ENCODE data around the gene KIF17.

KIF17 gene

GRCh38 chr1:20709868-20710267 lies 7.9 kb downstream of the KIF17 start:
- no peak for DNase-seq

GRCh38 chr1:20708891-20709290 lies 8.9 kb downstream of the KIF17 start:
- DNase-seq: no peak

GRCh38 chr1:20708057-20708456 lies 9.8 kb downstream of the KIF17 start:
- no peak for DNase-seq

GRCh38 chr1:20706841-20707240 lies 11.0 kb downstream of the KIF17 start:
- no peak for DNase-seq

GRCh38 chr1:20705203-20705755 lies 12.5 kb downstream of the KIF17 start:
- DNase-seq: no peak

GRCh38 chr1:20704390-20705202 lies 13.2 kb downstream of the KIF17 start:
- DNase-seq: no peak

GRCh38 chr1:20703124-20703756 lies 14.6 kb downstream of the KIF17 start:
- no peak for DNase-seq

- DNase-seq: no peak
These were observed 15.4 kb downstream of the KIF17 start for GRCh38 chr1:20702416-20702815.

GRCh38 chr1:20701847-20702246 lies 16.0 kb downstream of the KIF17 start:
- no peak for DNase-seq

- no peak for DNase-seq
These were observed 16.4 kb downstream of the KIF17 start for GRCh38 chr1:20701446-20701845.

- no peak for DNase-seq
These were observed 17.1 kb downstream of the KIF17 start for GRCh38 chr1:20700636-20701215.

GRCh38 chr1:20699558-20699957 lies 18.2 kb downstream of the KIF17 start:
- DNase-seq: no peak

GRCh38 chr1:20698195-20698910 lies 19.5 kb downstream of the KIF17 start:
- DNase-seq: no peak

GRCh38 chr1:20697563-20697962 lies 20.2 kb downstream of the KIF17 start:
- DNase-seq: no peak

- DNase-seq: peak; percentile 78
These were observed 21.1 kb downstream of the KIF17 start for GRCh38 chr1:20696397-20697333.

- no peak for DNase-seq
These were observed 22.3 kb downstream of the KIF17 start for GRCh38 chr1:20695515-20695914.

- no peak for DNase-seq
These were observed 24.2 kb downstream of the KIF17 start for GRCh38 chr1:20693623-20694022.

- no peak for DNase-seq
These were observed 25.9 kb downstream of the KIF17 start for GRCh38 chr1:20691872-20692271.

- DNase-seq: no peak
These were observed 28.2 kb downstream of the KIF17 start for GRCh38 chr1:20689645-20690056.

- DNase-seq: no peak
These were observed 30.7 kb downstream of the KIF17 start for GRCh38 chr1:20686883-20687725.

GRCh38 chr1:20685741-20686140 lies 32.1 kb downstream of the KIF17 start:
- no peak for DNase-seq

Measured in stimulated activated CD4-positive, alpha-beta T cell treated with anti-CD3 and anti-CD28 coated beads, Interleukin-1b, Interleukin-23, amount 100 ng/mL, for 48 hours (primary cell).